Gastroesophageal sphincter (tissue), 4 donors: ENCODE results near the gene ARHGEF9. TPM values are rescaled to one million over a fixed set of nuclear protein-coding genes. Genes with fewer than 3 reads are reported as not detected.

ENCODE experiments used
- ATAC-seq: fragments of 150-250 bp; one replicate; pipeline ENCODE4 v1.9.1; 2016; ENCODE audit warnings: mild to moderate bottlenecking, moderate library complexity
- H3K27ac ChIP-seq, 4 donors: fragments of 200-600 bp; sonication (generic) in 3 of 4; 1 replicate in 3 of 4; 2 replicates in 1 of 4; pipeline ENCODE4 v1.5.1; 2016 to 2019
- H3K27me3 ChIP-seq: fragments of 200-600 bp; sonication (generic); one replicate; pipeline ENCODE4 v1.5.1; 2019
- H3K36me3 ChIP-seq, 2 donors: fragments of 200-600 bp; sonication (generic); one replicate each; pipeline ENCODE4 v1.5.1; 2019; ENCODE audit warnings: control low read depth in 1 of 2
- H3K4me1 ChIP-seq, 3 donors: fragments of 200-600 bp; sonication (generic); 1 replicate in 2 of 3; 2 replicates in 1 of 3; pipeline ENCODE4 v1.5.1; 2016 to 2019; ENCODE audit warnings: control low read depth in 2 of 3
- H3K4me3 ChIP-seq, 2 donors: fragments of 200-600 bp; sonication (generic); one replicate each; pipeline ENCODE4 v1.5.1; 2019; ENCODE audit warnings: mild to moderate bottlenecking in 1 of 2, moderate library complexity in 1 of 2
- H3K9me3 ChIP-seq, 3 donors: fragments of 200-600 bp; sonication (generic); one replicate each; pipeline ENCODE4 v1.5.1; 2017 to 2019; ENCODE audit warnings: control low read depth in 2 of 3
- CTCF ChIP-seq, 4 experiments: fragments of 200-600 bp in 2 of 4; fragments of 450-650 bp in 2 of 4; sonication (generic) in 1 of 4; IDR thresholded peaks; one replicate each; pipeline ENCODE4 v1.5.1; 2017 to 2019; ENCODE audit warnings: antibody characterized with exemption in 4 of 4, mild to moderate bottlenecking in 2 of 4, moderate library complexity in 2 of 4
- EP300 ChIP-seq: sonication (generic); formaldehyde crosslinking; IDR thresholded peaks from one replicate; pipeline ENCODE4 v1.6.1; 2017; ENCODE audit warnings: antibody characterized with exemption, mild to moderate bottlenecking
- POLR2A ChIP-seq, 2 donors: fragments of 450-650 bp; IDR thresholded peaks; one replicate each; pipeline ENCODE4 v1.6.1; 2017; ENCODE audit warnings: antibody characterized with exemption in 2 of 2, mild to moderate bottlenecking in 2 of 2, moderate library complexity in 1 of 2
- POLR2AphosphoS5 ChIP-seq: sonication (generic); formaldehyde crosslinking; IDR thresholded peaks from one replicate; pipeline ENCODE4 v1.6.1; 2017; ENCODE audit warnings: antibody characterized with exemption
- WGBS, 2 donors: methylation state at CpG; one replicate each; pipeline ENCODE4 v1.1.5; 2018; ENCODE audit warnings: low coverage in 1 of 2; 5-methylcytosine and 5-hydroxymethylcytosine counted together
- total RNA-seq, 4 donors: library from RNA; depleted of rRNA; stranded (reverse); fragments of >200 nt; gene quantifications; one replicate each; pipeline ENCODE4 v1.1.0, GENCODE V29; 2016

Gene ARHGEF9
- total RNA-seq, 4 donors from 2014 or later, result 20.0 to 40.3 (median 31.4) TPM

GRCh38 chrX:63713526-63713925 lies 71.5 kb downstream of the ARHGEF9 start:
- Histone ChIP-seq H3K9me3 (no peaks in the 10 kb centered on the region), H3K4me3 (no peak overlapping the region), H3K27ac (peak overlapping the region in 1 of 4 donors; percentile 28), H3K36me3 (peaks cover 0 to 5% of the 10 kb centered on the region in 2 donors), H3K4me1 (peaks cover 0 to 6% (median 0%) of the 10 kb centered on the region in 3 donors), H3K27me3 (no peaks in the 10 kb centered on the region)
- WGBS, 2 donors, result 35% methylated on average over 2 of the region's 2 CpGs; no CpG with 5 or more reads in 1 of the 2 donors
- TF ChIP-seq POLR2A (IDR thresholded peaks at IDR 0.05) (no peak), EP300 (no peak), POLR2AphosphoS5 (no peak), CTCF (IDR thresholded peaks at IDR 0.05) (no peak)
- ATAC-seq, result no peak

GRCh38 chrX:63708801-63709200 lies 76.2 kb downstream of the ARHGEF9 start:
- peaks cover 0 to 21% of the 10 kb centered on the region in 2 donors for H3K36me3 ChIP-seq
- no peak overlapping the region for H3K27ac ChIP-seq
- peaks cover 0 to under 1% (median 0%) of the 10 kb centered on the region in 3 donors for H3K4me1 ChIP-seq
- H3K27me3 ChIP-seq, result no peaks in the 10 kb centered on the region
- 71 to 86% methylated on average over 1 of the region's 2 CpGs for WGBS, 2 donors
- TF ChIP-seq POLR2AphosphoS5 (no peak), EP300 (no peak), CTCF (IDR thresholded peaks at IDR 0.05) (no peak), POLR2A (IDR thresholded peaks at IDR 0.05) (no peak)
- H3K9me3 ChIP-seq, result no peaks in the 10 kb centered on the region
- no peak for ATAC-seq
- H3K4me3 ChIP-seq, result no peak overlapping the region

GRCh38 chrX:63702556-63702955 lies 82.5 kb downstream of the ARHGEF9 start:
- Histone ChIP-seq H3K9me3 (no peaks in the 10 kb centered on the region), H3K36me3 (peaks cover 0 to 65% of the 10 kb centered on the region in 2 donors), H3K27ac (no peak overlapping the region), H3K27me3 (no peaks in the 10 kb centered on the region), H3K4me1 (no peaks in the 10 kb centered on the region), H3K4me3 (no peak overlapping the region)
- TF ChIP-seq CTCF (IDR thresholded peaks at IDR 0.05) (no peak), POLR2AphosphoS5 (no peak), POLR2A (IDR thresholded peaks at IDR 0.05) (no peak), EP300 (no peak)
- no peak for ATAC-seq
- no CpG with 5 or more reads among the region's 1 CpG for WGBS, 2 donors

DNA sequence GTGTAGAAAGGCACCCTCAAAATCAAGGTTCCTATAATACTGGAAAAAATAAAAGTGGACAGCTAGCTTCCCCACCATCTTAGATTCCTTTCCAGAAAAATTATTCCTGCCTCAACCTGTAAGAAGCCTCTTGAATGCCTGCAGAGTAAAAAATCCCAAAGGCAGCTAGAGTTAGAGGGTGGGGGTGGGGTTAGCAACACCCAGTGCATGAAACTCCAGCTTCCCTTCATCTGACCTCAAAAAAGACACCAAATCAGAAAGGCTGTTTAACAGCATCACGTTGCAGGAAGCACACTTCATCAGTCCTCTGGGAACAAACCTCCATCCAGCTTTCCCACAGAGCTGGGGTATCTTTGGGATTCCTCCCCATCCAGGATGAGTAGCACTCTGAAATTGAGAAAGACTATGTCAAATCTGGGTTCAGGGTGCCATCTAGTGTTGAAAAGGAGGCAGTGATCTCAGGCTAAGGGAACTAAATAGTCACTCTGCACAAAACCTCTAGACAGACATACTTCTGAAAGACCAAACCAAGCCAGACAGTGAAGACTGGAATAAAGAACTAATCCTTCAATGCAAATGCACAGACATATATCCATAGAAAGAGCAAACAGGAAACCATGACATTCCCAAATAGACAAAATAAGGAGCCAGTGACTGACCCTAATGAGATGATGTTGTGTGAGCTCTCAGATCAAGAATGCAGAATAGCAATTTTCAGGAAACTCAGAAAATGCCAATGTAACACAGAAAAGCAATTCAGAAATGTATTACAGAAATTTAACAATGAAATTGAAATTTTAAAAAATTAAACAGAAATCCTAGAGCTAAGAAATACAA lies 97.9 kb downstream of the ARHGEF9 start:
- H3K27ac ChIP-seq, result no peak overlapping the region
- TF ChIP-seq EP300, result no peak
- peak in 3 of 4 experiments; percentile 35 to 61 (median 36) for TF ChIP-seq CTCF (IDR thresholded peaks at IDR 0.05)
- no peaks in the 10 kb centered on the region for H3K9me3 ChIP-seq
- H3K36me3 ChIP-seq, result no peaks in the 10 kb centered on the region
- ATAC-seq, result no peak
- WGBS, 2 donors, result 17% methylated on average over 1 of the region's 1 CpG; no CpG with 5 or more reads in 1 of the 2 donors
- H3K4me1 ChIP-seq, result no peaks in the 10 kb centered on the region
- no peak overlapping the region for H3K4me3 ChIP-seq
- H3K27me3 ChIP-seq, result no peaks in the 10 kb centered on the region

GRCh38 chrX:63680423-63680822 lies 104.6 kb downstream of the ARHGEF9 start:
- no peaks in the 10 kb centered on the region for H3K4me1 ChIP-seq
- no peak for ATAC-seq
- no peak overlapping the region for H3K27ac ChIP-seq
- H3K27me3 ChIP-seq, result no peaks in the 10 kb centered on the region
- no peaks in the 10 kb centered on the region for H3K9me3 ChIP-seq
- no peak for TF ChIP-seq POLR2AphosphoS5
- TF ChIP-seq POLR2A (IDR thresholded peaks at IDR 0.05), result no peak
- no peak overlapping the region for H3K4me3 ChIP-seq
- H3K36me3 ChIP-seq, result peaks cover 0 to 26% of the 10 kb centered on the region in 2 donors
- 78% methylated on average over 3 of the region's 3 CpGs; no CpG with 5 or more reads in 1 of the 2 donors for WGBS, 2 donors
